GM18499 (cell line): ENCODE measurements around the gene BCL7C.
"Not testable (repeated sequence)": the region's sequence is repeated elsewhere in the genome, so short reads cannot be mapped to it uniquely, and the experiment has no call there.

Experiments used
- ATAC-seq: cut with Tn5 transposase; IDR thresholded peaks from one replicate; pipeline ENCODE4 v1.9.1; 2021; ENCODE audit warnings: moderate number of reproducible peaks; ENCODE audit not compliant: insufficient read depth, unreplicated experiment

Gene BCL7C

DNA sequence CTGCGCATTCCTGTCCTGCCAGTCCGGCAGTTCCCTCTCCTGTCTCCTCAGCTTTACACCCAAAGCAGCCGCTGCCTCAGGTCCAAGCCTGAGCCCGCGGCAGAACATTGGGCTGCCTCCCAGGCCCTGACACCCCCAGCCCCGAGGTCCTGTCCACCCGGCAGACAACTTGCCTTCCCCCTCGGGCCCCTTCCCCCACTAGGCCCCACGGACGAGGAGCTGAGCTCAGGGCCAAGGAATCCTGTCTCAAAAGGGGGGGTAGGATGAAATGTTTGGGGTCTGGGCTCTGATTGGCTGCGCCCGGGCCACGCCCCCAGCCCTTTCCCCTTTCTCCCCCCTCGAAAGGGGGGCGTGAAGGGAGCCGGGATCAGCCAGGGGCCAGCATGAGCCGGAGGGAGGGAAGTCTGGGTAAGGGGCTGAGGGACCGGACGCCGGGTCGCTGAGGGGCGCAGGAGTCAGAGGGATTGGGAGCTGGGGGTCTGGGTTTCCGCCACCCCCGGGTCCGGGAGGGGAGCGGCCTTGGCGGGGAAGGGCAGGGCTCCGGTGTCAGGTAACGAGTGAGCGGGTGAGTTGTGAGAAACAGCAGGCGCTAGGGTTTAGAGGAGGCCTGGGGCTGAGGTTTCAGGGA is 2.5 kb upstream of the BCL7C start, which contains the start of gene CTF1:
CTF1 (plus strand) TSS at position 354 of the 628 bp plus-strand sequence; CDS start at position 384, 30 bp downstream.
- no peak for ATAC-seq

GRCh38 chr16:30895627-30896260 is 1.9 kb upstream of the BCL7C start:
- ATAC-seq, result no peak

- ATAC-seq, result no peak
Observed at GRCh38 chr16:30894540-30895368, 877 bp upstream of the BCL7C start.

- ATAC-seq, result no peak
Observed at GRCh38 chr16:30893417-30893743, 497 bp downstream of the BCL7C start.

DNA sequence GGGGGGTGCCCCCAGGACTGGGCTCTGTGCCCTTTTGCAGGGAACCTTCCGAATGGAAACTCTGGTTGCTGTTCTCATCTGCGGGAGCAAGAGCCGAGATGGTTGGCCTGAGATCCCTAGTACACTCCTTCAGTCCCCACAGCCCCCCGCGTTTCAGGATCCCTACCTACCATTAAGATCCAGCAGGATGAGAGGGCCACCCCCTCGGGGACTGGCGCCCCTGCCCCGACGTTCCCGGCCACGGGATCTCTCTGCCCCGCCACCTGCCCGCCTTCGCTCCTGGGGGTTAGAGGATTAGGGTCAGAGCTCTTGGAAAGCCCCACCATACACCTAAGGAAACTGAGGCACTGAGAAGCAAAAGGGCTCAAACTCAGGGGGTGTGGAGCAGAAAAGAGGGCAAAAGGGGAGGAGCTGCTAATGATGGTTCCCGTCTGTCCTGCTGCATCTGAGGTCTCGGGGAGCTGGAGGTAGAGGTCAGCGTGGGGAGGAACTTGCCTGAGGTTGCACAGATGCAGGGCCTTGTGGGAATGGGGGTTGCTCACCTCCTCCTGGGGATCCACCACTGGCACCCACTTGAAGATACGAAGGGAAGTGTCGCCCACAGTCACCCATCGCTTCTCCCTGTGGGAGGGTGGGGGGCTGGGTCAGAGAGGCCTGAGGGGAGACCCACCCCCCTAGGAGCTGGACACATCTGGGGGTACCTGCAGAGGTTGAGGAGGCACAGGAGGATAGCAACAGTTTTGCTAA is 1.0 kb downstream of the BCL7C start:
- no peak for ATAC-seq

- not testable (repeated sequence) for ATAC-seq
Observed at GRCh38 chr16:30891043-30891823, 2.6 kb downstream of the BCL7C start.

GRCh38 chr16:30889721-30890120 is 4.2 kb downstream of the BCL7C start:
- ATAC-seq, result no peak

DNA sequence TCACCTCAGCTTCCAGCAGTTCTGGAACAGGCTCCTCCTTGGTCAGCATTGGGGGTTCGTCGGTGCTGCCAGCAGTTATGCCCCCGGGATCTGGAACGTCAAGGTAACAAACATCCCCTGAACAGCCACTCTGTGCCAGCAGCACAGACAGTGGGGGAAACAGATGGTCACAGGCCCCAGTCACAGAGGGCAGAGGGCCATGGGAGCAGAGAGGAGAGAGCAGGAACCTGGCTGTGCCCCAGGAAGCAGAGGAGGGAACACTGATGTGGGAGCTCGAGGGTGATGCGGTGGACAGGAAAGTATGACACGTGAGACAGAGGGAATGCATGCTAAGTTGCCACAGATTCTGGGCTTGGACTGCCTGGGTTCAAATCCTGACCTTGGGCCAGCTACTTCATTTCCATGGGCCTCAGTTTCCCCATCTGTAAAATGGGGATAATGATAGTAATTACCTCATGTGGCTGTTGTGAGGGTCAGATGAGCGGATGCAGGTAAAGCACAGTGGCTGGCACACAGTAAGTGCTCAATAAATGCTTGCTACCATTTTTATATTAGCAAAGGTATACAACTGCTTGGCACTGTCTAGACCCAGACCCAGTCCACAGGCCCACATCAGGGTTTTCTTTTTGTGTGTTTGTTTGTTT is 4.9 kb downstream of the BCL7C start:
- no peak for ATAC-seq

DNA sequence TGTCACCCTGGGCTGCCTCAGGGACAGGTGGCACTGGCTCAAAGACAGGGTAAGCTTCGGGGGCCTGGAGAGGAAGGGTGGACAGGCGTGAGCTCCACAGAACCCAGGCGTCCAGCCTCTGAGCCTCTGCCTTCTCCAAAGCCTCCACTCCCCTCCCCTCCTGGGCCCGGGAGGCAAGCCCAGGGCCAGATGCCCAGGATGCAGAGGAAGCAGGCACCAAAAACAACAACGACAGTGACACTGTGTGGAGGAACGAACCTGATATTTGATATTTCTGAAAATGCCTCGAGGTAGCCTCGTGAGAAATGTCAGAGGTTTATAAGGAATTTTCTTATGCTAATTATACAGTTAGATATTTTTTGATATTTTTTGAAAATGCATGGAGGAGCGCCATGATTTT is 6.0 kb downstream of the BCL7C start:
- no peak for ATAC-seq

DNA sequence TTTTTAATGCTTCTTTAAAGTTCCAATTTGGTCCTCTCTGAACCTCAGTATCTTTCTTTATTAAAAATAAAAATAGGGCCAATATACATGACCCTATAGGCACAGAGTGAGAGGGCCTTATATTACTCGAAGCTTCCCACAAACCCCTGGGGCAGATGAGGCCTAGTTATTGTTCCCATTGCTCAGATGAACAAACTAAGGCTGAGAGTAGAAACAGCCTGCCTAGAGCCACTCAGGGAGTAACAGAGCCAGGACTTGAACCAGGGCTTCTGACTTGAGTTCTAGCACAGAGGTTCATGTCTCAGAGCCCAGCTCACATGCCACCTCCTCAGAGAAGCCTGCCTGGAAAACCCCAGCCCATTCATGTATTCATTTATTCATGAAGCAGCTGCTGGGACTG is 7.7 kb downstream of the BCL7C start:
- ATAC-seq, result no peak

DNA sequence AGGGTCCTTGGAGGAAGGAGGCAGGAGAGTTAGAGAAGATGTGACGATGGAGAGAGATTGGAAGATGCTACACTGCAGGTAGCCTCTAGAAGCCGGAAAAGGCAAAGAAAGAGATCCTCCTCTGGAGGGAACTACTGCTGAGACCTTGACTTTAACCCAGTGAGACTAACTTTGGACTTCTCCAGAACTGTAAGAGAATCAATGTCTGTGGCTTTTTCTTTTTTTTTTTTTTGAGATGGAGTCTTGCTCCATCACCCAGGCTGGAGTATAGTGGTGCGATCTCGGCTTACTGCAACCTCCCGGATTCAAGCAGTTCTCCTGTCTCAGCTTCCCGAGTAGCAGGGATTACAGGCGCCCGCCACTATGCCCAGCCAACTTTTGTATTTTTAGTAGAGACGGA is 8.7 kb downstream of the BCL7C start:
- no peak for ATAC-seq

DNA sequence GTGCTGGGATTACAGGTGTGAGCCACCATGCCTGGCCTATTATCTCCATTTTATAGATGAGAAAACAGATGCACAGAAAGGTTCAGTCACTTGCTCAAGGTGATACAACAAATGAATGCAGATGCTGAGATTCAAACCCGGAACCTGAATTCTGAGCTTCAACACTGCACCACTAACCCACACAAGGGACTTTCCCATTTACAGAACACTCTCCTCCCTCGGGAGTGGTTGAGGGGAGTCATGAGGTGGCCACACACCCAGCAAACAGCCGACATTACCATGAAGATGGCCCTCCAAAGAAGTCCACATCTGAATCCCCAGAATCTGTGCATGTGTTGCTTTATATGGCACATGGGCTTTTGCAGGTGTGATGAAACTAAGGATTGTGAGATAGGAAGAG is 9.1 kb downstream of the BCL7C start:
- no peak for ATAC-seq

- ATAC-seq, result no peak
Observed at GRCh38 chr16:30882429-30883310, 11.2 kb downstream of the BCL7C start.

GRCh38 chr16:30876867-30877266 is 17.0 kb downstream of the BCL7C start:
- ATAC-seq, result no peak

- ATAC-seq, result no peak
Observed at GRCh38 chr16:30875871-30876801, 17.7 kb downstream of the BCL7C start.

- peak; percentile 39 for ATAC-seq
Observed at GRCh38 chr16:30874821-30875717, 18.8 kb downstream of the BCL7C start.
